Medulla oblongata (tissue), 1 donor: ENCODE measurements around the gene MRPL49.
"Not testable (repeated sequence)": the region's sequence is repeated elsewhere in the genome, so short reads cannot be mapped to it uniquely, and the experiment has no call there.

ENCODE experiments used
- DNase-seq: peaks from one replicate; pipeline ENCODE4 v3.0.0-alpha.2; 2015; ENCODE audit errors: extremely low spot score

MRPL49 gene

GRCh38 chr11:65117206-65118096, 4.7 kb upstream of the MRPL49 start, which contains the start of gene ZNHIT2:
TSS of gene ZNHIT2 (minus strand) at chr11:65117701. CDS start at chr11:65117653, 48 bp downstream.
- peak; percentile 99 for DNase-seq

DNA sequence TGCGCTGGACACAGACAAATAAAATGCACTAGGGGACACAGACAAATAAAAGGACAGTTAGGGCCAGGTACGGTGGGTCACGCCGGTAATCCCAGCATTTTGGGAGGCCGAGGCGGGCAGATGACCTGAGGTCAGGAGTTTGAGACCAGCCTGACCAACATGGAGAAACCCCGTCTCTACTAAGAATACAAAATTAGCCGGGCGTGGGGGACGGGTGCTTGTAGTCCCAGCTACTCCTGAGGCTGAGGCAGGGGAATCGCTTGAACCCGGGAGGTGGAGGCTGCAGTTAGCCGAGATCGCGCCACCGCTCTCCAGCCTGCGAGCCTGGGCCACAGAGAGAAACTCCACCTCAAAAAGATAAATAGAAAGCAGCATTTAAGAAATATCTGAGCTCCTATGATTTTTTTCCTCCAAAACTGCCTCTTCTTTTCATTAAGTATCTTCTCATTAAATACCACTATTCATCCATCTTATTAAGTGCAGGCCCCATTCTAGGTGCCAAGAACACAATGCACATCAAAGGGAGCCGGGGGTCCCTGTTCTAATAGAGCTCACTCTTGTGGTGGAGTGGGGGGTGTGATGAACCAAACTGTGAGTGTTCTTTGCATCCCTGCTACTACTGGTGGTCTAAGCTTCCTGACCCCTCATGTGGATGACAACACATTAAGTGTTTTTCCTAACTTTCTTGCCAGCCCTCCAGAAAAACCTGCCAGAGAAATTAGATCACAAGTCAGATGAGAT, 3.9 kb upstream of the MRPL49 start:
- no peak for DNase-seq

- not testable (repeated sequence) for DNase-seq
These were observed 3.0 kb upstream of the MRPL49 start for GRCh38 chr11:65118891-65119669.

DNA sequence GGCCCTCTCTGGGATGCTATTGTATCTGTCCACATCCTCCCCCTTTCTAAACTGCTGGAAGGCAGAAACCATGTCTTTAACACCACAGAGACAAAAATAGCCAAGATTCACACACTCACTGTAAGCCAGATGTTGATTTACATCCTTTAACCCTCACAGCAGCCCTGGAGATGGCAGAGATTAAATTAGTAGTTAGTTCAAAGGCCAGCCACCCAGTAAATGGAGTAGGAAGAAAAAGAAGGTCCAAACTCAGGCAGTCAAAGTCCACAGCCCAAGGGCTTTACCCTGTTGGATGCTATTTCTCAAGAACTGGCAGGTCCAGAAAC, 2.5 kb upstream of the MRPL49 start:
- DNase-seq: no peak

- DNase-seq: no peak
These were observed 1.3 kb upstream of the MRPL49 start for GRCh38 chr11:65120831-65121230.

GRCh38 chr11:65121447-65121864, 665 bp upstream of the MRPL49 start:
- DNase-seq: no peak

DNA sequence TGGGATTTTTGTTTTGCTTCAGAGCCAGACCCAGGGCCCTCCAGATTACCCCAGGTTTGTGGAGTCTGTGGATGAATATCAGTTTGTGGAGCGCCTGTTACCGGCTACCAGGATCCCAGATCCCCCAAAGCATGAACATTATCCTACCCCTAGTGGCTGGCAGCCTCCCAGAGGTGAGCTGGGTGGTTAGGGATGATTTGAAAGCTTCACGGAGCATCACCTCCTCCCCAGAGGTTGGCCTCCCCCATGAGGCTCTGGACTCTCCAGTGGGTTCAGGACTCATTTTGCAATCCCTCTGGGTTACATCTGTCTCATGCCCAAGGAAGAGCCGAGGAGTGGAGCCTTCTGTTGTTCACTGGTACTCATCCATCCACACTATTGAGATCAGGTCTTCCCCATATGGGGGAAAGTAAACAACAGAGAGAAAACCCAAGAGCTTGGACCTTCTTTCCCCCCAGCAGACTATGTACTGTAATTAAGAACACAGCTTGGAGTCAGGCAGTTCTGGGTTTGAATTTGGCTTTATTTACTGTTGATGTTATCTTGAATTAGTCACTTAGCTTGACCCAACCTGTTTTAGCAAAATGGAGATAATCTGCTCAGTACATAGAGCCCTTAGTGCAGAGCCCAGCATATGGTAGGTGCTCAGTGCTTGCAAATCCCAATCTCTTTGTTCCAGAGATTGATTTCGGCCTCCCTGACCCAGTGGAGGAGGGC, 2.5 kb downstream of the MRPL49 start:
- DNase-seq: no peak

DNA sequence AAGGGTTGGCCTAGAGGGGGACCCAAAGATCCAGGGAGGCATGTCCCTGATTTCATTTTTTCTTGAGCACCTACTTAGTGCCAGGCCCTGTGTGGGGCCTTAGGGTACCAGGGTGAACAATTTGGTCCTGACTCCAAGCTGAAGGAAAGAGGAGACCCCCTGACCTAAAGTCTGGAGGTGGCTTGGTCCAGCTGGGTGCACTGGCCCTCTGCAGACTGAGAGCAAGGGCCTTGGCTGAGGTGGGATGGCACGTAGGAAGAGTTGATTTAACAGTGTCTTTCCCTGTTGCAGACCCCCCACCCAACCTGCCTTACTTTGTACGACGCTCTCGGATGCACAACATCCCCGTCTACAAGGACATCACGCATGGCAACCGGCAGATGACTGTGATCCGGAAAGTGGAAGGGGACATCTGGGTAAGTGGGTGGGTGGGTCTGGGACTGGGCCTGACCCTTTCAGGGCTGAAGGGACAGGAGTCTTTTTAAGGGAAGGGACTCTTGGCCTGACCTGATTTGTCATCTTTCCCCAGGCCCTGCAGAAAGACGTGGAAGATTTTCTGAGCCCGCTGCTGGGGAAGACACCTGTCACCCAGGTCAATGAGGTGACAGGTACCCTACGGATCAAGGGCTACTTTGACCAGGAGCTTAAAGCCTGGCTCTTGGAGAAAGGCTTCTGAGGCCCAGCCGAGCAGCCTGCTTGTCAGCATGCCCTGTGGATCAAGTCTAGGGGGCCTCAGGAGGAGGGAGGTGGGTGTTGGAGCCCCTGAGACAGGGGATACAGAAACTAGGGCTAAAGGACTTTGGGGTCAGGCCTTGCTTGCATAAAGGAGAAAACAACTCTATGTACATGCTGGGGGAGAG, 3.3 kb downstream of the MRPL49 start:
- no peak for DNase-seq

GRCh38 chr11:65126624-65127274, 4.6 kb downstream of the MRPL49 start:
- DNase-seq: no peak

DNA sequence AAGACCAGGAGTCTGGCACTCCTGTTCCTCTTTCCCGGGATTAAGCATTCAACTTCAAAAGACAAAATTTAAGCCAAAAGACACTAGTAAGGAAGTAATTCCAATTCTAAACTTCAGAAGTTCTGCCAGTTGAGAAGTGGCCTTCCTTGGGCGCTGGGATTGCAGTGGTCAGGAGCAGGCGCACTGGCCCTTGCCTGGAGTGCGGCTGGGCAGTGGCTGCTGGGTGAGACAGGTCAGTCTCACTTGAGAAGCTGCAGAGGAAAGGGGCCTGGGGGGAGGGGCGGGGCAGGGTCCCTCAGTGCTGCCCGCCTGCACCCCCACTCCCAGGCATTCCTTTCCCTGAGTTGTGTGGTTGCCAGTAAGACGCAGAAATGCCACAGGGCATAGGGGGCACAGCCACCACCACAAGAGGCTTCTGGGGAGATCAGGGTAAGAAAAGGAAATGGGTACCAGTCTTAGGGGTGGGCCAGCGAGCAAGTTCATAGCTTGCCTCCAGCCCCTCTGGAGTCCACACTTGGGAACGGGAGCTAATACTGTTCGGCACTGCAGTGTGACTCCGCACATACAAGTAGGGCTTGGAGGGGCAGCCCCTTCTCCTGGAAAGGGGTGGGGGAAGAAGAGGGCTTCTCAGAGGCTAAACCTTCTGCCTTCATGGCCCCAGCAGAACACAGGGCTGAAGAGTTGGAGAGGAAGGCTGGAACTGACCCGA, 5.5 kb downstream of the MRPL49 start:
- DNase-seq: no peak

GRCh38 chr11:65128182-65129145, 6.3 kb downstream of the MRPL49 start:
- no peak for DNase-seq

GRCh38 chr11:65129649-65130441, 7.7 kb downstream of the MRPL49 start:
- no peak for DNase-seq

- DNase-seq: no peak
These were observed 8.7 kb downstream of the MRPL49 start for GRCh38 chr11:65130631-65131416.

GRCh38 chr11:65131417-65131776, 9.3 kb downstream of the MRPL49 start:
- no peak for DNase-seq

DNA sequence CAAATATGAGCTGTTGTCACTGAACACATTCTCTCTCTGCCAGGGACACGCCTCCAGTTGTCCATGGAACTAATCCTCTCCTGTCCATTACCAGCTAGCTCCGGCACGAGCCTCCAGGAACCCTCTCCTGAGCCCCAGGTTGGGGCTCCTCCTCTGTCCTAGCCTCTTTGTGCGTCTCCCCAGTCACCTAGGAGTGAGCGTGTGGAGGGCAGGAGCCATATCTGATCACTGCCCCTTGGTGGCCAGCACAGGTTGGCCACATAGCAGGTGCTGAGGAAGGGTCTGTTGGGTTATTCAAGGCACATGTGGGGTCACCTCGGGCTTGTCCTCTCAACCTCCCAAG, 9.7 kb downstream of the MRPL49 start:
- no peak for DNase-seq

- DNase-seq: no peak
These were observed 10.3 kb downstream of the MRPL49 start for GRCh38 chr11:65132238-65132987.
